Urothelium cell line (cell line): ENCODE measurements around the gene APBA2.

Experiments
- DNase-seq: peaks from one replicate; pipeline ENCODE4 v3.0.0; 2011; ENCODE audit warnings: low spot score, mixed read lengths
- FAIRE-seq: peaks from 2 replicates; lab custom pipeline; 2011; peaks lifted over from hg19 to GRCh38; lab: Jason Lieb, UNC

The APBA2 gene

GRCh38 chr15:28930476-28931291 lies 44.9 kb downstream of the APBA2 start:
- DNase-seq (no peak), FAIRE-seq (no peak)

GRCh38 chr15:28931828-28932227 lies 46.1 kb downstream of the APBA2 start:
- no peak for DNase-seq
- no peak for FAIRE-seq

- FAIRE-seq (no peak), DNase-seq (no peak)
These were observed 46.6 kb downstream of the APBA2 start for GRCh38 chr15:28932361-28932760.

GRCh38 chr15:28933710-28934445 lies 48.1 kb downstream of the APBA2 start:
- FAIRE-seq = no peak

GRCh38 chr15:28934645-28935044 lies 48.9 kb downstream of the APBA2 start:
- no peak for FAIRE-seq

More at GRCh38 chr15:28933710-28934445, 48.1 kb downstream of the APBA2 start:
- no peak for DNase-seq

GRCh38 chr15:28935316-28935715 lies 49.5 kb downstream of the APBA2 start:
- no peak for DNase-seq
- no peak for FAIRE-seq

More at GRCh38 chr15:28934645-28935044, 48.9 kb downstream of the APBA2 start:
- no peak for DNase-seq

- FAIRE-seq (no peak), DNase-seq (no peak)
These were observed 50.3 kb downstream of the APBA2 start for GRCh38 chr15:28936081-28936480.

GRCh38 chr15:28936481-28936881 lies 50.7 kb downstream of the APBA2 start:
- no peak for FAIRE-seq
- no peak for DNase-seq

GRCh38 chr15:28937271-28937670 lies 51.5 kb downstream of the APBA2 start:
- DNase-seq (no peak), FAIRE-seq (no peak)

- FAIRE-seq (no peak), DNase-seq (no peak)
These were observed 56.3 kb downstream of the APBA2 start for GRCh38 chr15:28942046-28942445.

- no peak for DNase-seq
- no peak for FAIRE-seq
These were observed 56.8 kb downstream of the APBA2 start for GRCh38 chr15:28942571-28942970.

GRCh38 chr15:28943146-28943545 lies 57.4 kb downstream of the APBA2 start:
- no peak for FAIRE-seq
- no peak for DNase-seq

- DNase-seq (no peak), FAIRE-seq (no peak)
These were observed 57.9 kb downstream of the APBA2 start for GRCh38 chr15:28943611-28944230.

GRCh38 chr15:28944286-28944685 lies 58.5 kb downstream of the APBA2 start:
- DNase-seq (no peak), FAIRE-seq (no peak)

- DNase-seq (no peak), FAIRE-seq (no peak)
These were observed 59.0 kb downstream of the APBA2 start for GRCh38 chr15:28944696-28945300.

- FAIRE-seq = no peak
- no peak for DNase-seq
These were observed 60.0 kb downstream of the APBA2 start for GRCh38 chr15:28945626-28946230.

- FAIRE-seq = no peak
- DNase-seq = no peak
These were observed 61.0 kb downstream of the APBA2 start for GRCh38 chr15:28946803-28947202.

GRCh38 chr15:28947221-28947674 lies 61.5 kb downstream of the APBA2 start:
- FAIRE-seq (no peak), DNase-seq (no peak)

- no peak for DNase-seq
- no peak for FAIRE-seq
These were observed 62.3 kb downstream of the APBA2 start for GRCh38 chr15:28948036-28948435.

- no peak for DNase-seq
- no peak for FAIRE-seq
These were observed 65.1 kb downstream of the APBA2 start for GRCh38 chr15:28950916-28951315.
